ENCODE measurements around the gene DIS3L2. TPM values are rescaled to one million over a fixed set of nuclear protein-coding genes. Genes with fewer than 3 reads are reported as not detected.
"Not testable (repeated sequence)": the region's sequence is repeated elsewhere in the genome, so short reads cannot be mapped to it uniquely, and the experiment has no call there.

Gene DIS3L2
- polyA plus RNA-seq, 3 donors: 33.5 to 43.8 (median 37.1) TPM

GRCh38 chr2:232319067-232319802 lies 357.7 kb downstream of the DIS3L2 start:
- DNase-seq (ENCODE audit: extremely low read depth in 1 of 11, low read depth in 9 of 11, low spot score in 4 of 11): no peak

- no peak for DNase-seq (ENCODE audit: extremely low read depth in 1 of 11, low read depth in 9 of 11, low spot score in 4 of 11)
Observed at GRCh38 chr2:232319803-232320442, 358.4 kb downstream of the DIS3L2 start.

GRCh38 chr2:232320443-232320803 lies 358.9 kb downstream of the DIS3L2 start:
- DNase-seq (ENCODE audit: extremely low read depth in 1 of 11, low read depth in 9 of 11, low spot score in 4 of 11): no peak

GRCh38 chr2:232321156-232321816 lies 359.8 kb downstream of the DIS3L2 start:
- no peak for DNase-seq (ENCODE audit: extremely low read depth in 1 of 11, low read depth in 9 of 11, low spot score in 4 of 11)

GRCh38 chr2:232321817-232322559 lies 360.5 kb downstream of the DIS3L2 start:
- DNase-seq (ENCODE audit: extremely low read depth in 1 of 11, low read depth in 9 of 11, low spot score in 4 of 11): no peak

- no peak for DNase-seq (ENCODE audit: extremely low read depth in 1 of 11, low read depth in 9 of 11, low spot score in 4 of 11)
Observed at GRCh38 chr2:232322560-232323327, 361.2 kb downstream of the DIS3L2 start.

GRCh38 chr2:232323328-232323650 lies 361.8 kb downstream of the DIS3L2 start:
- no peak for DNase-seq (ENCODE audit: extremely low read depth in 1 of 11, low read depth in 9 of 11, low spot score in 4 of 11)

GRCh38 chr2:232323967-232324366 lies 362.5 kb downstream of the DIS3L2 start:
- not testable (repeated sequence) for DNase-seq (ENCODE audit: extremely low read depth in 1 of 11, low read depth in 9 of 11, low spot score in 4 of 11)

- DNase-seq (ENCODE audit: extremely low read depth in 1 of 11, low read depth in 9 of 11, low spot score in 4 of 11): no peak
Observed at GRCh38 chr2:232324778-232325177, 363.3 kb downstream of the DIS3L2 start.

GRCh38 chr2:232325324-232326273 lies 364.1 kb downstream of the DIS3L2 start:
- DNase-seq (ENCODE audit: extremely low read depth in 1 of 11, low read depth in 9 of 11, low spot score in 4 of 11): no peak

GRCh38 chr2:232326274-232327104 lies 365.0 kb downstream of the DIS3L2 start:
- DNase-seq (ENCODE audit: extremely low read depth in 1 of 11, low read depth in 9 of 11, low spot score in 4 of 11): not testable (repeated sequence)

- DNase-seq (ENCODE audit: extremely low read depth in 1 of 11, low read depth in 9 of 11, low spot score in 4 of 11): peak in 1 of 11 donors; percentile 40
Observed at GRCh38 chr2:232327105-232328031, 365.9 kb downstream of the DIS3L2 start.

GRCh38 chr2:232328032-232328422 lies 366.5 kb downstream of the DIS3L2 start:
- no peak for DNase-seq (ENCODE audit: extremely low read depth in 1 of 11, low read depth in 9 of 11, low spot score in 4 of 11)

GRCh38 chr2:232328516-232329460 lies 367.3 kb downstream of the DIS3L2 start:
- DNase-seq (ENCODE audit: extremely low read depth in 1 of 11, low read depth in 9 of 11, low spot score in 4 of 11): no peak

- no peak for DNase-seq (ENCODE audit: extremely low read depth in 1 of 11, low read depth in 9 of 11, low spot score in 4 of 11)
Observed at GRCh38 chr2:232329716-232330067, 368.2 kb downstream of the DIS3L2 start.
